Hepatocyte (in vitro differentiated cells): Measurements from ENCODE around the gene KRTAP21-3. TPM values are rescaled to one million over a fixed set of nuclear protein-coding genes. Genes with fewer than 3 reads are reported as not detected.

Experiments used
- DNase-seq: peaks from one replicate; pipeline ENCODE4 v3.0.0-alpha.2; 2016; ENCODE audit warnings: low spot score
- H2AFZ ChIP-seq: fragments of 200-600 bp; sonication (generic); 2 replicates; pipeline ENCODE4 v1.6.0; 2016; ENCODE audit warnings: antibody characterized with exemption, mild to moderate bottlenecking
- H3K27ac ChIP-seq: fragments of 200-600 bp; sonication (generic); 2 replicates; pipeline ENCODE4 v1.5.1; 2016; ENCODE audit warnings: mild to moderate bottlenecking
- H3K27me3 ChIP-seq: fragments of 200-600 bp; sonication (generic); 2 replicates; pipeline ENCODE4 v1.6.1; 2016
- H3K36me3 ChIP-seq: fragments of 200-600 bp; sonication (generic); replicated peaks from 2 replicates; pipeline ENCODE4 v1.5.1; 2016; ENCODE audit warnings: low read depth; ENCODE audit not compliant: insufficient read depth
- H3K4me1 ChIP-seq: fragments of 200-600 bp; sonication (generic); 2 replicates; pipeline ENCODE4 v1.5.1; 2016; ENCODE audit warnings: mild to moderate bottlenecking, moderate library complexity; ENCODE audit not compliant: insufficient read depth
- H3K4me2 ChIP-seq: fragments of 200-600 bp; sonication (generic); 2 replicates; pipeline ENCODE4 v1.6.0; 2016
- H3K4me3 ChIP-seq: fragments of 200-600 bp; sonication (generic); 2 replicates; pipeline ENCODE4 v1.5.1; 2016; ENCODE audit warnings: mild to moderate bottlenecking
- H3K79me2 ChIP-seq: fragments of 200-600 bp; sonication (generic); 2 replicates; pipeline ENCODE4 v1.6.0; 2017; ENCODE audit warnings: mild to moderate bottlenecking
- H3K9me2 ChIP-seq: fragments of 200-600 bp; sonication (generic); replicated peaks from 2 replicates; pipeline ENCODE4 v1.6.0; 2017; ENCODE audit warnings: mild to moderate bottlenecking; ENCODE audit not compliant: insufficient read depth
- H3K9me3 ChIP-seq: fragments of 200-600 bp; sonication (generic); 2 replicates; pipeline ENCODE4 v1.5.1; 2016; ENCODE audit warnings: low read depth, mild to moderate bottlenecking
- H4K20me1 ChIP-seq: fragments of 200-600 bp; sonication (generic); 2 replicates; pipeline ENCODE4 v1.6.0; 2016; ENCODE audit warnings: mild to moderate bottlenecking; ENCODE audit not compliant: insufficient read depth, poor library complexity, severe bottlenecking
- EZH2 ChIP-seq: fragments of 200-600 bp; sonication (generic); IDR thresholded peaks from 2 replicates; pipeline ENCODE4 v1.6.1; 2016; ENCODE audit warnings: antibody characterized with exemption, mild to moderate bottlenecking, borderline replicate concordance
- EZH2phosphoT487 ChIP-seq: fragments of 200-600 bp; sonication (generic); IDR thresholded peaks from one replicate; pipeline ENCODE4 v1.6.1; 2018; ENCODE audit warnings: antibody characterized with exemption, mild to moderate bottlenecking, low read depth, moderate library complexity; ENCODE audit not compliant: unreplicated experiment, severe bottlenecking
- WGBS: methylation state at CpG from one replicate; pipeline ENCODE4 v1.1.6; 2016; ENCODE audit warnings: low lambda C conversion rate; ENCODE audit errors: missing lambda C conversion rate; 5-methylcytosine and 5-hydroxymethylcytosine counted together
- polyA plus RNA-seq: library from polyadenylated mRNA; unstranded; fragments of >200 nt; fragmentation: Nextera tagmentation; extraction: Ambion mirVana; gene quantifications from 2 replicates; pipeline ENCODE4 v1.2.1, GENCODE V29; 2016
- total RNA-seq: library from RNA; depleted of rRNA; stranded (reverse); fragments of >200 nt; gene quantifications from 2 replicates; pipeline ENCODE4 v1.2.3, GENCODE V29; 2014
- TF ChIP-seq, protein P1 (sequence below): fragments of 200-600 bp; sonication (generic); IDR thresholded peaks from 2 replicates; pipeline ENCODE4 v1.5.1; 2016; ENCODE audit warnings: antibody characterized with exemption, mild to moderate bottlenecking; ENCODE audit not compliant: poor library complexity

KRTAP21-3 gene
- total and polyA plus RNA-seq, 2 experiments from 2014 or later, result not detected

DNA sequence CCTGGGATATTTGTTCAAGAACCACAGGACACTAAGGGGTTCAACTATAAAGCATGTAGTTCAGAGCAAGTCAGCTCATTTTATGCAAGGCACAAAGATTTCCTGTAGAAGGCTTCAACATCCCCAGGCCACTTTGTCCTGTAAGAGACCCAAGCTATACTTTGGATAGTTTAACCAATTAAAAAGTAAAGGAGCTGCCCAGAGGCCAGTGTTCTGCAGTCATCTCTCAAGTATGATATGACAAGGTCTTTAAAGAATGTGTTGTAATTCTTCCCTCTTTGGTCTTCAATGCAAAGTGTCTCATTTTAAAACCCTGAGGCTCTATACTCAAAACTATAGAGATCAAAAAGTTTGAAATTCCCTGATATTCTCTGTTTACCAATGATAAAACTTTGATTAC lies 41.8 kb downstream of the KRTAP21-3 start:
- H3K79me2 ChIP-seq, result no peaks in the 10 kb centered on the region
- TF ChIP-seq EZH2 (no peak), EZH2phosphoT487 (no peak)
- TF ChIP-seq, protein P1, sequence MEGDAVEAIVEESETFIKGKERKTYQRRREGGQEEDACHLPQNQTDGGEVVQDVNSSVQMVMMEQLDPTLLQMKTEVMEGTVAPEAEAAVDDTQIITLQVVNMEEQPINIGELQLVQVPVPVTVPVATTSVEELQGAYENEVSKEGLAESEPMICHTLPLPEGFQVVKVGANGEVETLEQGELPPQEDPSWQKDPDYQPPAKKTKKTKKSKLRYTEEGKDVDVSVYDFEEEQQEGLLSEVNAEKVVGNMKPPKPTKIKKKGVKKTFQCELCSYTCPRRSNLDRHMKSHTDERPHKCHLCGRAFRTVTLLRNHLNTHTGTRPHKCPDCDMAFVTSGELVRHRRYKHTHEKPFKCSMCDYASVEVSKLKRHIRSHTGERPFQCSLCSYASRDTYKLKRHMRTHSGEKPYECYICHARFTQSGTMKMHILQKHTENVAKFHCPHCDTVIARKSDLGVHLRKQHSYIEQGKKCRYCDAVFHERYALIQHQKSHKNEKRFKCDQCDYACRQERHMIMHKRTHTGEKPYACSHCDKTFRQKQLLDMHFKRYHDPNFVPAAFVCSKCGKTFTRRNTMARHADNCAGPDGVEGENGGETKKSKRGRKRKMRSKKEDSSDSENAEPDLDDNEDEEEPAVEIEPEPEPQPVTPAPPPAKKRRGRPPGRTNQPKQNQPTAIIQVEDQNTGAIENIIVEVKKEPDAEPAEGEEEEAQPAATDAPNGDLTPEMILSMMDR, result no peak
- H3K9me3 ChIP-seq, result no peaks in the 10 kb centered on the region
- no peaks in the 10 kb centered on the region for H3K9me2 ChIP-seq
- H4K20me1 ChIP-seq, result no peaks in the 10 kb centered on the region
- no peak overlapping the region for H3K27ac ChIP-seq
- DNase-seq, result no peak
- no peak overlapping the region for H3K4me3 ChIP-seq
- no peaks in the 10 kb centered on the region for H3K27me3 ChIP-seq
- no peaks in the 10 kb centered on the region for H3K4me1 ChIP-seq
- no peak overlapping the region for H2AFZ ChIP-seq
- no peaks in the 10 kb centered on the region for H3K36me3 ChIP-seq
- no peak overlapping the region for H3K4me2 ChIP-seq

DNA sequence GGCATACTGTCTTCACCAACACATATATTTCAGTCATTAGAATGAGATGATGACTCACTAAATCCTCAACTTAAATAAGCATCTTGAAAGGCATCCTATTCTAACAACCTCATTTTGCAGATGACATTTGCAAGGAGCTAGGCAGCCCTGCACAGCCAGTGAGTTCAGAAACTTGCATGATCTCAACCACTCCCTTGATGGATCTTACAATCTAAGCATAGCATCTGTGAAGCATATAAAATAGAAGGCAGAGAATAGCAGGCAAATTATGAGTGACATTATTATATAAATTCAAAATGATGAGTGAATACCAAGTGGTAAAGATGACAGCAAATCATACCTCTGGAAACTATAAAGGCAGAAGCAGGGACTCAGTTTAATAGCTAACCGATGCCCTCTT lies 44.3 kb downstream of the KRTAP21-3 start:
- Histone ChIP-seq H3K4me1 (no peaks in the 10 kb centered on the region), H3K27me3 (no peaks in the 10 kb centered on the region), H3K79me2 (no peaks in the 10 kb centered on the region), H2AFZ (no peak overlapping the region), H3K9me2 (no peaks in the 10 kb centered on the region), H3K27ac (no peak overlapping the region), H3K9me3 (no peaks in the 10 kb centered on the region), H3K4me3 (no peak overlapping the region), H4K20me1 (no peaks in the 10 kb centered on the region), H3K36me3 (no peaks in the 10 kb centered on the region), H3K4me2 (no peak overlapping the region)
- DNase-seq, result no peak
- WGBS, result 80% methylated on average over 1 of the region's 1 CpG
- TF ChIP-seq, protein P1, result no peak
- TF ChIP-seq EZH2 (no peak), EZH2phosphoT487 (no peak)

DNA sequence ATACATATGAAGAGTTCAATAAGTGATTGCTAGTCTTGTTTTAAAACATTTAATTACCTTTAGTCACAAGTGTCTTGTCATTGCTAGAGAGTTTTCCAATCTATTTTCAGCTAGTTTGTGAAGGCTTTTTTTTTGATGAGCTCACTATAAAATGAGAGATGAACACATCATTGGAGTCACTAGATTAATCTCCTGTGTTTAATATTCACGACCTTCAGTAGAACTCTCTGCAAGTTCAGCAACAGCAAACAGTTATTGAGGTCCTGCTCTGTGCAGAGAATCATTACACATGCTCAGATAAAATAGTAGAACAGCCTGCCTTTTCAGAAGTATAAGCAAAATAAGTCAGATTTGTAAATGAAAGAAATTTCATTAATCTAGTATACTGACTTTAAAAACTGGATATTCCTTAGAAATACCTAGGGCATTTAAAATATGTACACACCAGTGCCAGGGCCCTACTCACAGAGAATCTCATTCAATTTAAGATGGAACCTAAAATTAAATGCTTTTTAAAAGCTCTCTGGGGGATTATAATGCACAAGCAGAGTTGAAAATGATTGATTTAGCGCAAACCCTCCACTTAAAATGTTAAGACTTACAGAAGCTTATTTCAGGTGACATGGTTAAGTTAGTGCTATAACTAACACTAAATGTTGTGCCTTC lies 45.5 kb downstream of the KRTAP21-3 start:
- Histone ChIP-seq H3K79me2 (no peaks in the 10 kb centered on the region), H3K27ac (no peak overlapping the region), H3K4me1 (no peaks in the 10 kb centered on the region), H4K20me1 (no peaks in the 10 kb centered on the region), H3K27me3 (no peaks in the 10 kb centered on the region), H3K36me3 (no peaks in the 10 kb centered on the region), H2AFZ (no peak overlapping the region), H3K4me2 (no peak overlapping the region), H3K9me3 (no peaks in the 10 kb centered on the region), H3K9me2 (no peaks in the 10 kb centered on the region), H3K4me3 (no peak overlapping the region)
- 70% methylated on average over 2 of the region's 2 CpGs for WGBS
- DNase-seq, result no peak
- TF ChIP-seq, protein P1, result no peak
- no peak for TF ChIP-seq EZH2phosphoT487
- no peak for TF ChIP-seq EZH2
